T-helper 9 cell (primary cell): Measurements from ENCODE around the gene NAALAD2.
"Not testable (repeated sequence)": the region's sequence is repeated elsewhere in the genome, so short reads cannot be mapped to it uniquely, and the experiment has no call there.

Experiments used
- DNase-seq: peaks from one replicate; pipeline ENCODE4 v3.0.0-alpha.2; 2020
- total RNA-seq, 2 donors: gene quantifications; one replicate each; lab custom pipeline; 2026; lab: John Stamatoyannopoulos, UW

NAALAD2 gene
- total RNA-seq = 0 reads per million in 2 donors

GRCh38 chr11:90134478-90135003 is at the start of gene NAALAD2:
NAALAD2 (plus strand) TSS chr11:90134663; CDS start chr11:90134759, 96 bp downstream.
- no peak for DNase-seq

- DNase-seq = not testable (repeated sequence)
Observed at GRCh38 chr11:90085650-90086049, 48.8 kb upstream of the NAALAD2 start, which contains the start of gene UBTFL1. UBTFL1 (plus strand) TSS chr11:90085950; CDS start chr11:90085950, 0 bp downstream.

DNA sequence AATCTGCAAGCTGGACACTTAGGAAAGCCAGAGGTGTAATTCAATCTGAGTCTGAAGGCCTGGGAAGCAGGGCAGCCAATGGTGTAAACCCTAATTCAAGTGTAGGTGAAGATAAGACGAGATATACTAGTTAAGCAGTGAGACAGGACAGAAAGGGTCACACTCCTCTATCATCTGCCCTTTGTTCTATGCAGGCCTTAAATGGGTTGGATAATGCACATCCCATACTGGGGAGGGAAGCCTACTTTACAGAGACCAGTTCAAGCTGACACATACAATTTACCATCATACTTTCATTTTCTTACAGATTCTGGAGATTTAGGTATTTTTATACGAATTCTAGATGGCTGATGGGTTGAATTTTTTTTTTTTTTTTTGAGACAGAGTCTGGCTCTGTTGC is 45.7 kb upstream of the NAALAD2 start:
- not testable (repeated sequence) for DNase-seq

DNA sequence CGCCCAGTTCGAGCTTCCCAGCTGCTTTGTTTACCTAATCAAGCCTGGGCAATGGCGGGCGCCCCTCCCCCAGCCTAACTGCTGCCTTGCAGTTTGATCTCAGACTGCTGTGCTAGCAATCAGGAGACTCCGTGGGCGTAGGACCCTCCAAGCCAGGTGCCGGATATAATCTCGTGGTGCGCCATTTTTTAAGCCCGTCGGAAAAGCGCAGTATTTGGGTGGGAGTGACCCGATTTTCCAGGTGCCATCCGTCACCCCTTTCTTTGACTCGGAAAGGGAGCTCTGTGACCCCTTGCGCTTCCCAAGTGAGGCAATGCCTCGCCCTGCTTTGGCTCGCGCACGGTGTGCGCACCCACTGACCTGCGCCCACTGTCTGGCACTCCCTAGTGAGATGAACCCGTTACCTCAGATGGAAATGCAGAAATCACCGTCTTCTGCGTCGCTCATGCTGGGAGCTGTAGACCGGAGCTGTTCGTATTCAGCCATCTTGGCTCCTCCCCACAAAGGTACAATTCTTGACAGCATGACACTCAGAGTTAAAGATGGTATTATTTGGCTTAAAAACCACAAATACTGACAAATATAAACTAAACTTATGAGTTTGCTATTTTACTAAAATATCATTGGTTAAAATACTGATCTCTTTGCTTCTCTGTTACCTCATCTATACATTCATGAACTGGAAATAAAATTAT is 39.1 kb upstream of the NAALAD2 start:
- not testable (repeated sequence) for DNase-seq

DNA sequence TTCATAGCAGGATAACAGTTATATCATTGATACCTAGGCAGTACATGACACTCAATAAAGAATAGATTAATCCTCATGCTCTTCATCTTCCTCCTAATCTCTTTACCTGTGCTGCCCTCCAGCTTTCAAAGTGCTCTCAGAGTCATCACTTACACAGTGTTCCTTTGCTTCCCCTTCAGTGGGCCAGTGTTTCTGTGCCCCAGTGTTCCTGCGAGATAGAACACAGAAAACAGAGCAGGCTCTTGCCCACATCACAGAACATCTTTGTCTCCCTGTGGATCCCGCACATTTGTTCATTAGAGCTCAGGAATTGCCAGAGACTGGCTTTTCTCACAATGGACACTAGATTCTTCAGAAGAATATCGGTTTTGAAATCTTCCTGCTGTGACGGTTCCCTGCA is 36.2 kb upstream of the NAALAD2 start:
- not testable (repeated sequence) for DNase-seq

GRCh38 chr11:90100431-90100830 is 34.0 kb upstream of the NAALAD2 start:
- DNase-seq = no peak

DNA sequence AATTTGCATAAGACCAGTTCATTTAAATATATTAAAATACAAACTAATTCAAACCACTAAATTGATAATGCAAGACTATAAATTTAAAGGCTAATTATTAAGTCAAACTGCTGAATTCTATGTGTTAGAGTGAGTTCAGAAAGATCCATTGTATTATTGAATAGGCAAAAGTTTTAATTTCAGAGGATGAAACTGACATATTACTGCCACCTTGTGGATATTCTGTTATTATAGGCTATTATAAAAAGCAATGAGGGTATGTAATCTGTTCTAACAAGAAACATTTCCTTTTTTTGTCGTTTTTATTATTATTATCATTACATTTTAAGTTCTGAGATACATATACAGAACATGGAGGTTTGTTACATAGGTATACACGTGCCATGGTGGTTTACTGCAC is 20.9 kb upstream of the NAALAD2 start:
- DNase-seq = no peak

- no peak for DNase-seq
Observed at GRCh38 chr11:90120191-90120590, 14.3 kb upstream of the NAALAD2 start.

- DNase-seq = no peak
Observed at GRCh38 chr11:90124371-90124770, 10.1 kb upstream of the NAALAD2 start.

GRCh38 chr11:90124946-90125345 is 9.5 kb upstream of the NAALAD2 start:
- no peak for DNase-seq

DNA sequence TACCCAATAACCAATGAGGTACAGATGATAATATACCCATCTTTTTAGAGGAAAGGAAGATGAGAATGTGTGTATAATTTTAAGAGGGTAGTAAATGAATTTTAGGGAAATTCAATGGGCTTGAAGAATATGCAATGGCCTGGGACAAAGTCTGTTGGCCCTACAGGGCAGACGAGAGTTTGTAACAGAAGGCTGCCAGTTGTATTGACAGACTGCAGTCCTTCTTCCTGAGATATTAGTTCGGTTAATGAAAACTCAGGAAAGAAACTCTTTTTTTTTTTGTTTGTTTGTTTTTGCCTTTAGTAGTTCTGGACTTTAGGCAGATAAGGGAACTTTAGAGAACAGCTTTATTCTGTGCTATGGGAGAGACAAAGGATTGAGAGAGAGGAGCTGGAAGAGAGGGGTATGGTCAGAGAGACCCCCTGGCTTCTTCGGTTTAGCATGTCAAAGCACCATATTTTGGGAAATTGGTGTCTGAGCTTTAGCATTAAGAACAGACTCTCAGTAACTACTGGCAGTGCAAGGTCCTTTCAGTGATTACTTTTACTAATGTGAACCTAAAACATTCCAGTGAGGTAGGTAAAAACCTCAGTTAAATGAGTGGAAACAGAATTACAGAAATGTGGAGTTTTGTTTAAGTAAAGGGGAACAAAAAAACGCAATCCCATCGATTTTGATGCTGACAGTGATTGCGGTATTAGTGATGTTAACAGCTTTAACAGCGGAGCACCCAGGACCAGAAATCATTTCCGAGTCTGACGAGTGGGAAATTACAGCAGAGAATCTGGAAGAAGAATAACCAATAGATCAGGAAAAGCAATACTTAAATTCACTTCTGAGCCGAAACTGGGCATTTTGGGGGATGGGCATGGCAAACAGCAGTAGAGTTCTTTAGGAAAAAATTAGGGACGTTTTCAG is 644 bp upstream of the NAALAD2 start:
- no peak for DNase-seq

DNA sequence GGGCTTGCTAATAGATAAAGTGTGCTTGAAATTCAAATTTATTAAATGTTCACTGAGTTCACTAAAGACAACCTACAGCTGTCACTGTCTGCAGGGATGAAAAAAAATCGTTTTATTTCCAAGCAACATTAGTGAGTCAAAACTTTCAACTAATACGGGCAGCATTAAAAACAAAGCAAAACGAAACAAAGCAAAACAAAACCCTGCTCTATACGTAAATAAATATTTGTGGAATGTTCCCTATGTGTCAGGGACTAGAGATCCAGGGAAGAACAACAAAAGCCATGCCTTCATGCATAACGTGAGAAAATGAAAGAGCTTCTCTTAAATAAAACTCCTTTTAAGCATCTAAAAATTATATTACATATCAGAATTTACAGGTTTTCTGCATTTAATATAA is 553 bp downstream of the NAALAD2 start:
- no peak for DNase-seq

- DNase-seq = no peak
Observed at GRCh38 chr11:90148900-90149299, 14.4 kb downstream of the NAALAD2 start.

GRCh38 chr11:90166982-90167573 is 32.6 kb downstream of the NAALAD2 start:
- not testable (repeated sequence) for DNase-seq

- not testable (repeated sequence) for DNase-seq
Observed at GRCh38 chr11:90167704-90168103, 33.2 kb downstream of the NAALAD2 start.

DNA sequence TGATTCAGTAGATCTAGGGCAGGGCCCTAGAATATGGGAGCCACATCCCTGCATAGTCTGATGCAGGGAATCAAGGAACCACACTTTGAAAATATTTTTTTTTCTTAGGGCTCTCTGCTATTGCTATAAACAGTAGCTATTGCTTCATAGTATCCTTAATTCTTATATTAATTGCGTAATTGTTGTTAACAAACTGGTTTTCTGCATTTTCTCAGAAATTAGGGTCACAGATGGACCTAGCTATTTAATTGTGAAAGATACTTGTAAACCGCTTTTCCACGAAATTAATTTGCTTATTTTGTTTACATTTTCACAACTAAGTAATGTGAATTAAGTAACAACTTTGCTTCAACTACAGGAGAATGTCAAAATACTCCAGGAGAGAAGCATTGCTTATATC is 34.1 kb downstream of the NAALAD2 start:
- DNase-seq = no peak

GRCh38 chr11:90171359-90171758 is 36.9 kb downstream of the NAALAD2 start:
- DNase-seq = no peak

GRCh38 chr11:90176069-90176468 is 41.6 kb downstream of the NAALAD2 start:
- no peak for DNase-seq

DNA sequence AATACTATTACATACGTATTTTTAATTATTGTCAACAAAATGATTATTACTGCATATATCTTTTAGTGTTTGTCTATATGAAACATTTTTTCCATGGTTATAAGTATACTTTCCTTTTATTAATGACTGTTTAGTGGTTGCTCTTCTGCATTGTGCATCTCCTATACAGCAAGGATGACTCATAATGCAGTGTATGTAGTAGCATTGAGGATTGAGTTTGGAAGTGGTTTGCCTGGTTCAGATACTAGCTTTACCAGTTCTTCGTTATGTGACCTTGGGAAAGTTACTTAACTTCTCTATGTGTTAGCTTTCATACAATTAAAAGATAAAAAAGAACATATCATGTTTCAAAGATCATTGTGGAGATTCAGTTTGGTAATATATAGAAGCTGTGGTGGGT is 44.3 kb downstream of the NAALAD2 start:
- DNase-seq = no peak

GRCh38 chr11:90179923-90180322 is 45.5 kb downstream of the NAALAD2 start:
- no peak for DNase-seq

- no peak for DNase-seq
Observed at GRCh38 chr11:90187839-90188238, 53.4 kb downstream of the NAALAD2 start.

- no peak for DNase-seq
Observed at GRCh38 chr11:90189011-90189410, 54.5 kb downstream of the NAALAD2 start.
